Prostate gland (tissue), 2 donors: ENCODE data around the gene HMGCR. TPM values are rescaled to one million over a fixed set of nuclear protein-coding genes. Genes with fewer than 3 reads are reported as not detected.

Source experiments
- DNase-seq: peaks from one replicate; pipeline ENCODE4 v3.0.0-alpha.2; 2019; ENCODE audit warnings: low spot score
- H3K27ac ChIP-seq, 2 donors: fragments of 200-600 bp; sonication (generic); 2 replicates each; pipeline ENCODE4 v1.5.1; 2017 to 2019
- H3K27me3 ChIP-seq: fragments of 200-600 bp; sonication (generic); replicated peaks from 2 replicates; pipeline ENCODE4 v1.5.1; 2019; ENCODE audit not compliant: insufficient read depth
- H3K36me3 ChIP-seq, 2 donors: fragments of 200-600 bp; sonication (generic); 1 replicate in 1 of 2; 2 replicates in 1 of 2; pipeline versions ENCODE4 v1.5.1 to v1.8.1; 2017 to 2019
- H3K4me1 ChIP-seq: fragments of 200-600 bp; sonication (generic); replicated peaks from 2 replicates; pipeline ENCODE4 v1.5.1; 2019
- H3K4me3 ChIP-seq, 2 donors: fragments of 200-600 bp; sonication (generic); 2 replicates each; pipeline ENCODE4 v1.5.1; 2017 to 2019
- H3K9me3 ChIP-seq: fragments of 200-600 bp; sonication (generic); 2 replicates; pipeline ENCODE4 v1.5.1; 2017
- POLR2A ChIP-seq: fragments of 450-650 bp; IDR thresholded peaks from one replicate; pipeline ENCODE4 v1.6.1; 2016; ENCODE audit warnings: antibody characterized with exemption, mild to moderate bottlenecking
- POLR2AphosphoS5 ChIP-seq: sonication (generic); formaldehyde crosslinking; IDR thresholded peaks from one replicate; pipeline ENCODE4 v1.6.1; 2017; ENCODE audit warnings: antibody characterized with exemption
- WGBS: methylation state at CpG from one replicate; pipeline ENCODE4 v1.1.5; 2018; 5-methylcytosine and 5-hydroxymethylcytosine counted together
- intact Hi-C: fragments of 100-400 bp; cut with DNase I; formaldehyde crosslinking; loops from one replicate; pipeline ENCODE4 v1.14.2; 2022
- total RNA-seq, 2 donors: library from RNA; depleted of rRNA; stranded (reverse); fragments of >200 nt; gene quantifications; one replicate each; pipeline ENCODE4 v1.1.0, GENCODE V29; 2016
- TF ChIP-seq, protein P1 (sequence below), 4 experiments: fragments of 200-600 bp in 2 of 4; fragments of 450-650 bp in 2 of 4; sonication (generic) in 2 of 4; IDR thresholded peaks; 1 replicate in 3 of 4; 2 replicates in 1 of 4; pipeline ENCODE4 v1.5.1; 2016 to 2019; ENCODE audit warnings: antibody characterized with exemption in 4 of 4, mild to moderate bottlenecking in 2 of 4, moderate library complexity in 2 of 4

The HMGCR gene
- total RNA-seq, 2 donors from 2014 or later = 20.6 to 38.2 TPM

DNA sequence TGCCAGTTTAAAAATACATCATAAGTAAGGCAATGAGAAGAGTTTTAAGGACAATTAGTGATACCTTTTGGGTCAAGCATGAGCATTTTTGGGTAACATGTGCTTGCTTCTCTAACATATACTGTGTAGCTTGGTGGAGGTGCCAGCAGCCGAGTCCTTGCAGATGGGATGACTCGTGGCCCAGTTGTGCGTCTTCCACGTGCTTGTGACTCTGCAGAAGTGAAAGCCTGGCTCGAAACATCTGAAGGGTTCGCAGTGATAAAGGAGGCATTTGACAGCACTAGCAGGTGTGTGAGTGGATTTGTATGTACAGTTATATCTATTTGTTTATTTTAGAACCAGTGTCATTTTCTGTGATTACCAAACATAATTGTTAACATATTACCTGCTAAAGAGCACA lies 18.2 kb downstream of the HMGCR start:
- WGBS = 94% methylated on average over 6 of the region's 6 CpGs
- H3K4me3 ChIP-seq = no peak overlapping the region
- no peaks in the 10 kb centered on the region for H3K4me1 ChIP-seq
- intact Hi-C loops = no loop called here
- no peak for DNase-seq
- no peak overlapping the region for H3K27ac ChIP-seq
- H3K9me3 ChIP-seq = no peaks in the 10 kb centered on the region
- no peaks in the 10 kb centered on the region for H3K27me3 ChIP-seq
- TF ChIP-seq POLR2AphosphoS5 (no peak), POLR2A (no peak)
- TF ChIP-seq, protein P1, sequence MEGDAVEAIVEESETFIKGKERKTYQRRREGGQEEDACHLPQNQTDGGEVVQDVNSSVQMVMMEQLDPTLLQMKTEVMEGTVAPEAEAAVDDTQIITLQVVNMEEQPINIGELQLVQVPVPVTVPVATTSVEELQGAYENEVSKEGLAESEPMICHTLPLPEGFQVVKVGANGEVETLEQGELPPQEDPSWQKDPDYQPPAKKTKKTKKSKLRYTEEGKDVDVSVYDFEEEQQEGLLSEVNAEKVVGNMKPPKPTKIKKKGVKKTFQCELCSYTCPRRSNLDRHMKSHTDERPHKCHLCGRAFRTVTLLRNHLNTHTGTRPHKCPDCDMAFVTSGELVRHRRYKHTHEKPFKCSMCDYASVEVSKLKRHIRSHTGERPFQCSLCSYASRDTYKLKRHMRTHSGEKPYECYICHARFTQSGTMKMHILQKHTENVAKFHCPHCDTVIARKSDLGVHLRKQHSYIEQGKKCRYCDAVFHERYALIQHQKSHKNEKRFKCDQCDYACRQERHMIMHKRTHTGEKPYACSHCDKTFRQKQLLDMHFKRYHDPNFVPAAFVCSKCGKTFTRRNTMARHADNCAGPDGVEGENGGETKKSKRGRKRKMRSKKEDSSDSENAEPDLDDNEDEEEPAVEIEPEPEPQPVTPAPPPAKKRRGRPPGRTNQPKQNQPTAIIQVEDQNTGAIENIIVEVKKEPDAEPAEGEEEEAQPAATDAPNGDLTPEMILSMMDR (IDR thresholded peaks at IDR 0.05) = no peak
- peaks cover 0 to 2% of the 10 kb centered on the region in 2 donors for H3K36me3 ChIP-seq

DNA sequence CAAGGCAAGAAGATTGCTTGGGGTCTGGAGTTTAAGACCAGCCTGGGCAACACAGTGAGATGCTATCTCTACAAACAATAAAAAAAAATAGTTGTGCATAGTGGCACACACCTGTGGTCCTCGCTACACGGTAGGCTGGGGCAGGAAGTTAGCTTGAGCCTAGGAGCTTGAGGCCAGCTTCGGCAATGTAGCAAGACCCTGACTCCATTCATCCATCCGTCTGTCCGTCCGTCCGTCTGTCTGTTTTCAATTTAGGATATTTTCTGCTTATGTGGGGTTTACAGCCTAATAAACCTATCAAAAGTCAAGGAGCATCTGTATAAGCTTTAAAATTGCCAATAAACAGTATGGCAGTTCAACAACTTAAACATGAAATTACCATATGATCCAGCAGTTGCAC lies 19.7 kb downstream of the HMGCR start:
- H3K4me1 ChIP-seq = no peaks in the 10 kb centered on the region
- H3K36me3 ChIP-seq = no peaks in the 10 kb centered on the region
- no peak overlapping the region for H3K4me3 ChIP-seq
- no peaks in the 10 kb centered on the region for H3K9me3 ChIP-seq
- TF ChIP-seq POLR2A (no peak), POLR2AphosphoS5 (no peak)
- TF ChIP-seq, protein P1 (IDR thresholded peaks at IDR 0.05) = no peak
- no peaks in the 10 kb centered on the region for H3K27me3 ChIP-seq
- 83% methylated on average over 7 of the region's 7 CpGs for WGBS
- intact Hi-C loops = no loop called here
- no peak for DNase-seq
- H3K27ac ChIP-seq = no peak overlapping the region

DNA sequence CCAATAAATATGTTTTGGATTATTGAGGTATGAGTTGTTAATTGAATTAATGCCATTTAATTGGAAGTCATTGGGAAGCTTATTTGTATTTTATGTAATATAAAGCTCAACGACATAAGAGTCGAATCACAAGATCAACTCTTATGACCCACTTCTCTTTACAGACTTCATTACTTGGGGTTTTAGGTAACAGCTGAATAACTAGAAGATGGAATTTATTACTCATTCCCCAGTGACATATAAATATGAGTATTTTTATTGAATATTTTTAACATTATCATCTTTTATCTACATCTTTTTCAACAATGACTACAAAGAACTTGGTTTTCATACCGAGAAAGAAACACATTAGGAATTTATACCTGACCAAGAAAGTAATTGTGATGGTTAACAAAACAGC lies 21.1 kb downstream of the HMGCR start:
- Histone ChIP-seq H3K9me3 (no peaks in the 10 kb centered on the region), H3K4me3 (no peak overlapping the region), H3K27ac (no peak overlapping the region), H3K27me3 (no peaks in the 10 kb centered on the region), H3K4me1 (peaks cover 6% of the 10 kb centered on the region), H3K36me3 (no peaks in the 10 kb centered on the region)
- 84% methylated on average over 3 of the region's 3 CpGs for WGBS
- no peak for DNase-seq
- no peak for TF ChIP-seq POLR2A
- intact Hi-C loops = no loop called here

DNA sequence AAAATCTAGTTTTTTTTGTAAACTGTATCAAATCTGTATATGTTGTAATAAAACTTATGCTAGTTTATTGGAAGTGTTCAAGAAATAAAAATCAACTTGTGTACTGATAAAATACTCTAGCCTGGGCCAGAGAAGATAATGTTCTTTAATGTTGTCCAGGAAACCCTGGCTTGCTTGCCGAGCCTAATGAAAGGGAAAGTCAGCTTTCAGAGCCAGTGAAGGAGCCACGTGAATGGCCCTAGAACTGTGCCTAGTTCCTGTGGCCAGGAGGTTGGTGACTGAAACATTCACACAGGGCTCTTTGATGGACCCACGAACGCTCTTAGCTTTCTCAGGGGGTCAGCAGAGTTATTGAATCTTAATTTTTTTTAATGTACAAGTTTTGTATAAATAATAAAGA lies 24.3 kb downstream of the HMGCR start:
- peak; percentile 60 for DNase-seq
- H3K27ac ChIP-seq = peak overlapping the region in 1 of 2 donors; percentile 64

DNA sequence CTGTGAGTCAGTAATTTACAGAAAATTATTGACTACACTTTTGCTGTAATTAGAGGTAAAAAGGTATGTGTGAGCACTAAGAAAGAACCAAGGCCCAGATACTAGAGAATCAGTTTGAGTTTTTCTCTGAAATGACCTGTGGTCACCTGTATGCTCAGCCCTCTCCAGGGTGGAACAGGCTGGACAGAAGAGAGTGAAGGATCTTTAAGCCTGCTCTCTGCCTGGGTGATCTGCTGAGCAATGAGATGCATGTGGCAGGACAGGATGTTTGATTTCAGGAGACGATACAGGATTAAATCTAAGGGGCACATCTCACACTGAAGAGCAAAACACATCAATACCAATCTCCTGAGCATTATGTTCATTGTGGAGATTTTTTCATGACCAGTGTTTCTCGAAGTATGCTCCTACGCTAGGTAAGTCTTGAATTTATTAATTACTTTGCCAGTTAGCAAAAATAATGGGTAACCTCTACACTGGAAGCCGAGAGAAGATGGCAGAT lies 25.5 kb downstream of the HMGCR start:
- Histone ChIP-seq H3K27me3 (no peaks in the 10 kb centered on the region), H3K4me3 (no peak overlapping the region), H3K4me1 (peaks cover 9% of the 10 kb centered on the region), H3K9me3 (no peaks in the 10 kb centered on the region), H3K27ac (no peak overlapping the region), H3K36me3 (no peaks in the 10 kb centered on the region)
- intact Hi-C loops = no loop called here
- TF ChIP-seq POLR2AphosphoS5 (no peak), POLR2A (no peak)
- TF ChIP-seq, protein P1 (IDR thresholded peaks at IDR 0.05) = no peak
- 82% methylated on average over 4 of the region's 4 CpGs for WGBS
- no peak for DNase-seq

More for the DNA sequence above, 24.3 kb downstream of the HMGCR start:
- peaks cover 9% of the 10 kb centered on the region for H3K4me1 ChIP-seq
- WGBS = 42% methylated on average over 4 of the region's 4 CpGs
- no peaks in the 10 kb centered on the region for H3K9me3 ChIP-seq
- no peak overlapping the region for H3K4me3 ChIP-seq
- TF ChIP-seq, protein P1 (IDR thresholded peaks at IDR 0.05) = no peak
- TF ChIP-seq POLR2AphosphoS5 = peak; percentile 66
- H3K36me3 ChIP-seq = no peaks in the 10 kb centered on the region
- intact Hi-C loops = no loop called here
- no peaks in the 10 kb centered on the region for H3K27me3 ChIP-seq
